Panc1 (cell line): ENCODE measurements around the gene UGT8. TPM values are rescaled to one million over a fixed set of nuclear protein-coding genes. Genes with fewer than 3 reads are reported as not detected.
A peak's percentile ranks its signal among the peaks of the same experiment; 100 is the strongest.

Experiments
- ATAC-seq: fragments of 200-7000 bp; cut with Tn5 transposase; 2 replicates; pipeline ENCODE4 v1.9.1; 2020; ENCODE audit warnings: mild to moderate bottlenecking, moderate library complexity
- Bru-seq: library from RNA; stranded (reverse); fragments of 400-500 nt; gene quantifications from one replicate; lab custom pipeline; 2021; lab: Mats Ljungman, UMichigan
- BruChase-seq, 2 experiments: library from RNA; stranded (reverse); fragments of 400-500 nt; gene quantifications; one replicate each; lab custom pipeline; 2021; lab: Mats Ljungman, UMichigan
- BruUV-seq: library from RNA; stranded (reverse); fragments of 400-500 nt; replicated peaks from 2 replicates; lab custom pipeline; 2021; lab: Mats Ljungman, UMichigan
- CTCF ChIA-PET: fragments of 300-600 bp; sonication (Branson Sonifier 250); formaldehyde crosslinking; loops from one replicate; lab custom pipeline; 2022; ENCODE audit warnings: antibody characterized with exemption; lab: Charles Lee
- POLR2A ChIA-PET: fragments of 300-600 bp; sonication (Branson Sonifier 250); formaldehyde crosslinking; loops from one replicate; lab custom pipeline; 2022; ENCODE audit warnings: antibody characterized with exemption; lab: Charles Lee
- DNase-seq: peaks from one replicate; pipeline ENCODE4 v3.0.0-alpha.2; 2010; ENCODE audit warnings: low read depth, low spot score
- H3K27ac ChIP-seq: 2 replicates; pipeline ENCODE4 v1.5.1; 2011; ENCODE audit warnings: mild to moderate bottlenecking, low read length, inconsistent platforms
- H3K27me3 ChIP-seq: fragments of 200-500 bp; sonication (Bioruptor generic); 2 replicates; pipeline ENCODE4 v1.6.0; 2014; ENCODE audit warnings: low read length, inconsistent platforms; ENCODE audit not compliant: control insufficient read depth, insufficient read depth
- H3K36me3 ChIP-seq: fragments of 200-500 bp; sonication (Bioruptor generic); 2 replicates; pipeline ENCODE4 v1.5.1; 2014; ENCODE audit warnings: inconsistent platforms, mild to moderate bottlenecking, low read length, moderate library complexity; ENCODE audit not compliant: control insufficient read depth, insufficient read depth
- H3K4me1 ChIP-seq: 2 replicates; pipeline ENCODE4 v1.5.1; 2011; ENCODE audit warnings: inconsistent platforms, mild to moderate bottlenecking, low read length, moderate library complexity; ENCODE audit not compliant: control insufficient read depth, insufficient read depth
- H3K4me3 ChIP-seq, 2 experiments: 2 replicates each; pipeline ENCODE4 v1.5.1; 2011 to 2012; ENCODE audit warnings: low read depth in 2 of 2, low read length in 2 of 2, mild to moderate bottlenecking in 2 of 2, inconsistent platforms in 1 of 2, moderate library complexity in 1 of 2
- H3K9me3 ChIP-seq: fragments of 200-500 bp; sonication (Bioruptor generic); 2 replicates; pipeline ENCODE4 v1.5.1; 2014; ENCODE audit warnings: low read depth, mild to moderate bottlenecking, inconsistent platforms, low read length, moderate library complexity; ENCODE audit not compliant: control insufficient read depth, insufficient read depth
- POLR2AphosphoS5 ChIP-seq: IDR thresholded peaks from 2 replicates; pipeline ENCODE4 v1.6.1; 2012; ENCODE audit warnings: mild to moderate bottlenecking, low read depth, low read length, moderate library complexity
- REST ChIP-seq, 2 experiments: IDR thresholded peaks; 2 replicates each; pipeline ENCODE4 v1.6.1; 2011 to 2012; ENCODE audit warnings: low read depth in 2 of 2, control low read depth in 1 of 2, low read length in 1 of 2, mild to moderate bottlenecking in 1 of 2, moderate library complexity in 1 of 2; ENCODE audit not compliant: insufficient read depth in 1 of 2
- SIN3A ChIP-seq: IDR thresholded peaks from 2 replicates; pipeline ENCODE4 v1.6.1; 2012; ENCODE audit warnings: low read depth, mild to moderate bottlenecking, low read length, moderate library complexity, borderline replicate concordance; ENCODE audit not compliant: insufficient read depth
- TCF7L2 ChIP-seq: IDR thresholded peaks from 2 replicates; pipeline ENCODE4 v1.6.1; 2011; ENCODE audit warnings: mild to moderate bottlenecking, low read depth, low read length, inconsistent platforms
- in situ Hi-C: cut with HindIII; loops from 2 replicates; pipeline ENCODE4 v1.10.0; 2016; ENCODE audit warnings: low sequenced_read_pairs, low pct_unique_long_range_greater_than_20kb
- intact Hi-C: fragments of 100-400 bp; cut with micrococcal nuclease; formaldehyde crosslinking; loops from one replicate; pipeline ENCODE4 v1.10.0; 2022; ENCODE audit not compliant: unreplicated experiment
- long read RNA-seq: library from polyadenylated mRNA; unstranded; transcript quantifications from one replicate; pipeline ENCODE4 v2.0.0, GENCODE V29; 2021; ENCODE audit not compliant: unreplicated experiment
- polyA plus RNA-seq: library from polyadenylated mRNA; unstranded; fragments of >200 nt; gene quantifications from one replicate; pipeline ENCODE4 v1.2.1, GENCODE V29; 2012; ENCODE audit warnings: missing spikeins; ENCODE audit not compliant: insufficient read length
- total RNA-seq: library from RNA; stranded (reverse); gene quantifications from one replicate; pipeline ENCODE4 v1.2.1, GENCODE V29; 2021; ENCODE audit not compliant: unreplicated experiment
- TF ChIP-seq, protein P1 (sequence below): fragments of 450-650 bp; IDR thresholded peaks from 2 replicates; pipeline ENCODE4 v1.5.1; 2017; ENCODE audit warnings: mild to moderate bottlenecking

The UGT8 gene, protein sequence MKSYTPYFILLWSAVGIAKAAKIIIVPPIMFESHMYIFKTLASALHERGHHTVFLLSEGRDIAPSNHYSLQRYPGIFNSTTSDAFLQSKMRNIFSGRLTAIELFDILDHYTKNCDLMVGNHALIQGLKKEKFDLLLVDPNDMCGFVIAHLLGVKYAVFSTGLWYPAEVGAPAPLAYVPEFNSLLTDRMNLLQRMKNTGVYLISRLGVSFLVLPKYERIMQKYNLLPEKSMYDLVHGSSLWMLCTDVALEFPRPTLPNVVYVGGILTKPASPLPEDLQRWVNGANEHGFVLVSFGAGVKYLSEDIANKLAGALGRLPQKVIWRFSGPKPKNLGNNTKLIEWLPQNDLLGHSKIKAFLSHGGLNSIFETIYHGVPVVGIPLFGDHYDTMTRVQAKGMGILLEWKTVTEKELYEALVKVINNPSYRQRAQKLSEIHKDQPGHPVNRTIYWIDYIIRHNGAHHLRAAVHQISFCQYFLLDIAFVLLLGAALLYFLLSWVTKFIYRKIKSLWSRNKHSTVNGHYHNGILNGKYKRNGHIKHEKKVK
- total RNA-seq (2.1 TPM), Bru-seq, nascent RNA (percentile 37 among the genes with signal in this experiment), BruChase-seq, experiment 1, labeled RNA remaining after a 2-hour chase (percentile 34 among the genes with signal in this experiment), BruChase-seq, experiment 2, labeled RNA remaining after a 6-hour chase (percentile 40 among the genes with signal in this experiment)
- polyA plus RNA-seq, result 0.23 TPM
- long read RNA-seq, full-length matches to known transcripts, result 7 of 7 reads
- long read RNA-seq, partial matches to known transcripts, result 0 of 7 reads
- long read RNA-seq, other reads (novel, unspliced or antisense), result 0 of 7 reads

DNA sequence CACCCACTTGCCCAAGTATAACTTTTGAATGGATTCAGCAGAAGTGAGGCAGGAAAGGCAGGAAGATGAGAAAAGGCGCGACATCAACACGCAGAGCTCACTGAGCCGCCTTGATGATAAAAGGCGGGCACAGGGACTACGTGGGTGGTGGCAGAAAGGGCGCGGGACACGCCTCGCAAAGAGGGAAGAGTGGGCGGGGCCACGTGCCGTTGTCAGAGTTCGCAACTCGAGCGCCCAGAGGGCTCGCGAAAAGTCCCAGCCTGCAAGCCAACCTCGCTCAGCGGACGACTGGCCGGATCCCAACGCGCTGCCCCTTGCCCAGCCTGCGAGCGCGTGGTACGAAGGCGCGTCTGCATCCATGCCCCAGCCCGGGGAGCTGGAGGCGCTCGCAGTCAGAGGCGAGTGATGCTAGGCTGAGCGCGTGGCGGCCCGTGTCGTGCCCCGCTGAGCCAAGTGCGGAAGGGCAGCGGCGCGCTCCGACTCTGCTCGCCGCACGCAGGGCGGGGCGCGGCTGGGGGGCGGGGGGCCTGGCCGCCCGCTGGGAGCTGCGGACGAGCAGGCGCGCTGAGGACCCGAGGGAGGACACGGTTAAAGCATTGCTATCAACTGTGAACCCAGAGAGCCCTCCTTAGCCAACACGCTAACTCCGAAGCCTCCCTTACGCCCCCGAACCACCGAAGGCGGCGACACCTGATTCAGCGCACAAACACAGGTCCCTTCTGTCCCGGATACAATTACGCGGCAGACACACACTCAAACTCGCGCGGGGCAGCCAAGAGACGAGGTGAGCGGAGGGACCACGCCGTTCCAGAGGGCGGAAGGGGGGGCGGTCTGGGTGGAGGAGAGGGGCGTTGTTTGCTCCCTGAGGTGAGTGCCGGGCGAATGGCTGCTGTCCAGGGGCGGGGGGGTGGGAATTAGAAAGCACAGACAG, at the start of gene UGT8:
UGT8 (plus strand) TSS at position 617 of the 931 bp plus-strand sequence. CDS start 24,074 bp downstream, outside the sequence.
- ATAC-seq, result peak; percentile 78
- ChIA-PET CTCF (no interaction called here), POLR2A (no interaction called here)
- H3K9me3 ChIP-seq, result no peaks in the 10 kb centered on the region
- BruUV-seq, result no TSS peak
- TF ChIP-seq, protein P1, sequence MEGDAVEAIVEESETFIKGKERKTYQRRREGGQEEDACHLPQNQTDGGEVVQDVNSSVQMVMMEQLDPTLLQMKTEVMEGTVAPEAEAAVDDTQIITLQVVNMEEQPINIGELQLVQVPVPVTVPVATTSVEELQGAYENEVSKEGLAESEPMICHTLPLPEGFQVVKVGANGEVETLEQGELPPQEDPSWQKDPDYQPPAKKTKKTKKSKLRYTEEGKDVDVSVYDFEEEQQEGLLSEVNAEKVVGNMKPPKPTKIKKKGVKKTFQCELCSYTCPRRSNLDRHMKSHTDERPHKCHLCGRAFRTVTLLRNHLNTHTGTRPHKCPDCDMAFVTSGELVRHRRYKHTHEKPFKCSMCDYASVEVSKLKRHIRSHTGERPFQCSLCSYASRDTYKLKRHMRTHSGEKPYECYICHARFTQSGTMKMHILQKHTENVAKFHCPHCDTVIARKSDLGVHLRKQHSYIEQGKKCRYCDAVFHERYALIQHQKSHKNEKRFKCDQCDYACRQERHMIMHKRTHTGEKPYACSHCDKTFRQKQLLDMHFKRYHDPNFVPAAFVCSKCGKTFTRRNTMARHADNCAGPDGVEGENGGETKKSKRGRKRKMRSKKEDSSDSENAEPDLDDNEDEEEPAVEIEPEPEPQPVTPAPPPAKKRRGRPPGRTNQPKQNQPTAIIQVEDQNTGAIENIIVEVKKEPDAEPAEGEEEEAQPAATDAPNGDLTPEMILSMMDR, result no peak
- TF ChIP-seq REST (IDR thresholded peaks at IDR 0.05; ENCODE audit: insufficient read depth in 1 of 2, low read depth in 2 of 2, low read length in 1 of 2) (no peak), POLR2AphosphoS5 (no peak), SIN3A (no peak), TCF7L2 (no peak)
- peaks cover 9% of the 10 kb centered on the region for H3K27me3 ChIP-seq
- H3K4me3 ChIP-seq, result peak within 1 kb of the TSS; percentile 35 to 51
- no peak within 1 kb of the TSS for H3K27ac ChIP-seq
- intact Hi-C loops, result no loop called here
- in situ Hi-C loops, result no loop called here
- no peaks in the 10 kb centered on the region; the same call in 1 of the 2 replicates for H3K36me3 ChIP-seq
- DNase-seq, result no peak
- no peaks in the 10 kb centered on the region; the same call in 1 of the 2 replicates for H3K4me1 ChIP-seq

- no peaks in the 10 kb centered on the region for H3K36me3 ChIP-seq
- no peak for TF ChIP-seq REST (IDR thresholded peaks at IDR 0.05; ENCODE audit: insufficient read depth in 1 of 2, low read depth in 2 of 2, low read length in 1 of 2)
- no peak for TF ChIP-seq SIN3A
- TF ChIP-seq, protein P1, result no peak
- no peaks in the 10 kb centered on the region for H3K9me3 ChIP-seq
- intact Hi-C loops (no loop called here), in situ Hi-C loops (no loop called here)
- no peak overlapping the region for H3K27ac ChIP-seq
- ChIA-PET POLR2A (no interaction called here), CTCF (no interaction called here)
- H3K4me3 ChIP-seq, result no peak overlapping the region
- ATAC-seq (no peak), DNase-seq (no peak)
- BruUV-seq, result no TSS peak
- H3K4me1 ChIP-seq, result no peaks in the 10 kb centered on the region
- H3K27me3 ChIP-seq, result no peaks in the 10 kb centered on the region
Measured at GRCh38 chr4:114549638-114550037, 49.0 kb upstream of the UGT8 start.
